Measurements from ENCODE around the gene AFG1L.

AFG1L gene

GRCh38 chr6:108468346-108468745, 173.5 kb downstream of the AFG1L start:
- Histone ChIP-seq H3K27ac (ENCODE audit: low read length) (no peak overlapping the region), H3K79me2 (ENCODE audit: low read length) (no peaks in the 10 kb centered on the region), H3K27me3 (ENCODE audit: low read depth, low read length) (no peaks in the 10 kb centered on the region), H3K4me3 (ENCODE audit: low read length) (no peak overlapping the region), H3K4me2 (ENCODE audit: low read length) (no peak overlapping the region), H3K9me3 (ENCODE audit: insufficient read depth, low read length) (no peaks in the 10 kb centered on the region), H3K4me1 (ENCODE audit: low read length) (no peaks in the 10 kb centered on the region), H3K9ac (ENCODE audit: low read length) (no peak overlapping the region), H4K20me1 (ENCODE audit: insufficient read depth, low read length) (no peaks in the 10 kb centered on the region), H2AFZ (ENCODE audit: low read depth, low read length) (no peak overlapping the region), H3K36me3 (replicated peaks; ENCODE audit: low read depth, low read length) (no peaks in the 10 kb centered on the region)
- TF ChIP-seq EZH2phosphoT487 (IDR thresholded peaks at IDR 0.05; ENCODE audit: low read depth) (no peak), CTCF (IDR thresholded peaks at IDR 0.05; ENCODE audit: low read depth, low read length) (no peak)

GRCh38 chr6:108469316-108469715, 174.5 kb downstream of the AFG1L start:
- Histone ChIP-seq H3K4me2 (ENCODE audit: low read length) (no peak overlapping the region), H2AFZ (ENCODE audit: low read depth, low read length) (no peak overlapping the region), H3K4me1 (ENCODE audit: low read length) (no peaks in the 10 kb centered on the region), H3K27me3 (ENCODE audit: low read depth, low read length) (no peaks in the 10 kb centered on the region), H3K79me2 (ENCODE audit: low read length) (no peaks in the 10 kb centered on the region), H4K20me1 (ENCODE audit: insufficient read depth, low read length) (no peaks in the 10 kb centered on the region), H3K4me3 (ENCODE audit: low read length) (no peak overlapping the region), H3K36me3 (replicated peaks; ENCODE audit: low read depth, low read length) (no peaks in the 10 kb centered on the region), H3K9me3 (ENCODE audit: insufficient read depth, low read length) (no peaks in the 10 kb centered on the region), H3K9ac (ENCODE audit: low read length) (no peak overlapping the region), H3K27ac (ENCODE audit: low read length) (no peak overlapping the region)
- TF ChIP-seq CTCF (IDR thresholded peaks at IDR 0.05; ENCODE audit: low read depth, low read length) (no peak), EZH2phosphoT487 (IDR thresholded peaks at IDR 0.05; ENCODE audit: low read depth) (no peak)

GRCh38 chr6:108473197-108473596, 178.3 kb downstream of the AFG1L start:
- no peak overlapping the region for H3K9ac ChIP-seq (ENCODE audit: low read length)
- H3K79me2 ChIP-seq (ENCODE audit: low read length): no peaks in the 10 kb centered on the region
- TF ChIP-seq EZH2phosphoT487 (IDR thresholded peaks at IDR 0.05; ENCODE audit: low read depth) (no peak), CTCF (IDR thresholded peaks at IDR 0.05; ENCODE audit: low read depth, low read length) (no peak)
- H3K4me2 ChIP-seq (ENCODE audit: low read length): no peak overlapping the region
- no peak overlapping the region for H3K27ac ChIP-seq (ENCODE audit: low read length)
- H3K27me3 ChIP-seq (ENCODE audit: low read depth, low read length): no peaks in the 10 kb centered on the region
- H3K9me3 ChIP-seq (ENCODE audit: insufficient read depth, low read length): no peaks in the 10 kb centered on the region
- no peaks in the 10 kb centered on the region for H3K36me3 ChIP-seq (replicated peaks; ENCODE audit: low read depth, low read length)
- H3K4me1 ChIP-seq (ENCODE audit: low read length): no peaks in the 10 kb centered on the region
- no peaks in the 10 kb centered on the region for H4K20me1 ChIP-seq (ENCODE audit: insufficient read depth, low read length)
- no peak overlapping the region for H3K4me3 ChIP-seq (ENCODE audit: low read length)
- H2AFZ ChIP-seq (ENCODE audit: low read depth, low read length): no peak overlapping the region

GRCh38 chr6:108476376-108476775, 181.5 kb downstream of the AFG1L start:
- Histone ChIP-seq H3K9me3 (ENCODE audit: insufficient read depth, low read length) (no peaks in the 10 kb centered on the region), H4K20me1 (ENCODE audit: insufficient read depth, low read length) (no peaks in the 10 kb centered on the region), H3K4me2 (ENCODE audit: low read length) (no peak overlapping the region), H3K79me2 (ENCODE audit: low read length) (no peaks in the 10 kb centered on the region), H3K9ac (ENCODE audit: low read length) (no peak overlapping the region), H3K27me3 (ENCODE audit: low read depth, low read length) (no peaks in the 10 kb centered on the region), H3K27ac (ENCODE audit: low read length) (no peak overlapping the region), H3K4me3 (ENCODE audit: low read length) (no peak overlapping the region), H3K36me3 (replicated peaks; ENCODE audit: low read depth, low read length) (no peaks in the 10 kb centered on the region), H2AFZ (ENCODE audit: low read depth, low read length) (no peak overlapping the region), H3K4me1 (ENCODE audit: low read length) (no peaks in the 10 kb centered on the region)
- TF ChIP-seq CTCF (IDR thresholded peaks at IDR 0.05; ENCODE audit: low read depth, low read length) (no peak), EZH2phosphoT487 (IDR thresholded peaks at IDR 0.05; ENCODE audit: low read depth) (no peak)

Measured in OCI-LY3 (cell line).